ENCODE results near the gene GNPNAT1. TPM values are rescaled to one million over a fixed set of nuclear protein-coding genes. Genes with fewer than 3 reads are reported as not detected.
A peak's percentile ranks its signal among the peaks of the same experiment; 100 is the strongest.

GNPNAT1 gene
- polyA plus RNA-seq, 1 of the 3 experiments (the other 2 are of a cell fraction) = 15.2 TPM

DNA sequence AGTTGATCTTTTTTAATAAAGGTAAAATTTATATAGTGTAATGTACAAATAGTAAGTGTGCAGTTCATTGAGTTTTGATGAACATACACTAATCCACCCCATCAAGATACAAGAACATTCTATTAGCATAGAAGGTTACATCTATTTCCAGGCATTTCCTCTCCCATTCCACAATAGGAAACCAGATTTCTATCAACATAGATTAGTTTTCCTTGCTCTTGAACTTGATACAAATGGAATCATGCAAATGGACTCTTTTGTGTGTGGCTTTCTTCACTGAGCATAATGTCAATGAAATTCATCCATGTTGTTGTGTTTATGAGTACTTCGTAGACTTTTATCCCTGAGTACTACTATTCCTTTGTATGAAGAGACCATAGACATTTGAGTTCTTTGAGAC lies 50.7 kb downstream of the GNPNAT1 start:
- H3K9me3 ChIP-seq = no peaks in the 10 kb centered on the region
- DNase-seq = no peak
- H3K9ac ChIP-seq = no peak overlapping the region
- 97% methylated on average over 1 of the region's 1 CpG for WGBS (ENCODE audit: low lambda C conversion rate)
- no peak overlapping the region for H3K27ac ChIP-seq (ENCODE audit: low read depth in 2 of 2, low read length in 1 of 2)
- no peak overlapping the region for H2AFZ ChIP-seq (ENCODE audit: low read depth)
- H3F3A ChIP-seq (replicated peaks; ENCODE audit: insufficient read depth) = peaks cover 5% of the 10 kb centered on the region
- TF ChIP-seq FOXM1 (IDR thresholded peaks at IDR 0.05; ENCODE audit: low read depth) (no peak), ELF1 (IDR thresholded peaks at IDR 0.05) (no peak), TEAD4 (IDR thresholded peaks at IDR 0.05; ENCODE audit: borderline replicate concordance, insufficient read depth) (no peak), SIN3A (IDR thresholded peaks at IDR 0.05; ENCODE audit: borderline replicate concordance, low read depth, low read length) (no peak), JUND (IDR thresholded peaks at IDR 0.05) (no peak), GABPA (IDR thresholded peaks at IDR 0.05; ENCODE audit: low read depth) (no peak), NRF1 (IDR thresholded peaks at IDR 0.05; ENCODE audit: low read depth, low read length) (no peak)
- TF ChIP-seq, protein P1, sequence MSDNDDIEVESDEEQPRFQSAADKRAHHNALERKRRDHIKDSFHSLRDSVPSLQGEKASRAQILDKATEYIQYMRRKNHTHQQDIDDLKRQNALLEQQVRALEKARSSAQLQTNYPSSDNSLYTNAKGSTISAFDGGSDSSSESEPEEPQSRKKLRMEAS (IDR thresholded peaks at IDR 0.05; ENCODE audit: low read depth) = no peak
- TF ChIP-seq, protein P2, sequence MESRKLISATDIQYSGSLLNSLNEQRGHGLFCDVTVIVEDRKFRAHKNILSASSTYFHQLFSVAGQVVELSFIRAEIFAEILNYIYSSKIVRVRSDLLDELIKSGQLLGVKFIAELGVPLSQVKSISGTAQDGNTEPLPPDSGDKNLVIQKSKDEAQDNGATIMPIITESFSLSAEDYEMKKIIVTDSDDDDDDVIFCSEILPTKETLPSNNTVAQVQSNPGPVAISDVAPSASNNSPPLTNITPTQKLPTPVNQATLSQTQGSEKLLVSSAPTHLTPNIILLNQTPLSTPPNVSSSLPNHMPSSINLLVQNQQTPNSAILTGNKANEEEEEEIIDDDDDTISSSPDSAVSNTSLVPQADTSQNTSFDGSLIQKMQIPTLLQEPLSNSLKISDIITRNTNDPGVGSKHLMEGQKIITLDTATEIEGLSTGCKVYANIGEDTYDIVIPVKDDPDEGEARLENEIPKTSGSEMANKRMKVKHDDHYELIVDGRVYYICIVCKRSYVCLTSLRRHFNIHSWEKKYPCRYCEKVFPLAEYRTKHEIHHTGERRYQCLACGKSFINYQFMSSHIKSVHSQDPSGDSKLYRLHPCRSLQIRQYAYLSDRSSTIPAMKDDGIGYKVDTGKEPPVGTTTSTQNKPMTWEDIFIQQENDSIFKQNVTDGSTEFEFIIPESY (IDR thresholded peaks at IDR 0.05; ENCODE audit: borderline replicate concordance, low read depth) = no peak
- TF ChIP-seq, protein P3, sequence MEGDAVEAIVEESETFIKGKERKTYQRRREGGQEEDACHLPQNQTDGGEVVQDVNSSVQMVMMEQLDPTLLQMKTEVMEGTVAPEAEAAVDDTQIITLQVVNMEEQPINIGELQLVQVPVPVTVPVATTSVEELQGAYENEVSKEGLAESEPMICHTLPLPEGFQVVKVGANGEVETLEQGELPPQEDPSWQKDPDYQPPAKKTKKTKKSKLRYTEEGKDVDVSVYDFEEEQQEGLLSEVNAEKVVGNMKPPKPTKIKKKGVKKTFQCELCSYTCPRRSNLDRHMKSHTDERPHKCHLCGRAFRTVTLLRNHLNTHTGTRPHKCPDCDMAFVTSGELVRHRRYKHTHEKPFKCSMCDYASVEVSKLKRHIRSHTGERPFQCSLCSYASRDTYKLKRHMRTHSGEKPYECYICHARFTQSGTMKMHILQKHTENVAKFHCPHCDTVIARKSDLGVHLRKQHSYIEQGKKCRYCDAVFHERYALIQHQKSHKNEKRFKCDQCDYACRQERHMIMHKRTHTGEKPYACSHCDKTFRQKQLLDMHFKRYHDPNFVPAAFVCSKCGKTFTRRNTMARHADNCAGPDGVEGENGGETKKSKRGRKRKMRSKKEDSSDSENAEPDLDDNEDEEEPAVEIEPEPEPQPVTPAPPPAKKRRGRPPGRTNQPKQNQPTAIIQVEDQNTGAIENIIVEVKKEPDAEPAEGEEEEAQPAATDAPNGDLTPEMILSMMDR (IDR thresholded peaks at IDR 0.05) = no peak
- TF ChIP-seq, protein P4, sequence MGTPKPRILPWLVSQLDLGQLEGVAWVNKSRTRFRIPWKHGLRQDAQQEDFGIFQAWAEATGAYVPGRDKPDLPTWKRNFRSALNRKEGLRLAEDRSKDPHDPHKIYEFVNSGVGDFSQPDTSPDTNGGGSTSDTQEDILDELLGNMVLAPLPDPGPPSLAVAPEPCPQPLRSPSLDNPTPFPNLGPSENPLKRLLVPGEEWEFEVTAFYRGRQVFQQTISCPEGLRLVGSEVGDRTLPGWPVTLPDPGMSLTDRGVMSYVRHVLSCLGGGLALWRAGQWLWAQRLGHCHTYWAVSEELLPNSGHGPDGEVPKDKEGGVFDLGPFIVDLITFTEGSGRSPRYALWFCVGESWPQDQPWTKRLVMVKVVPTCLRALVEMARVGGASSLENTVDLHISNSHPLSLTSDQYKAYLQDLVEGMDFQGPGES (IDR thresholded peaks at IDR 0.05; ENCODE audit: low read depth, low read length) = no peak
- CTCF ChIA-PET = no interaction called here
- H3K27me3 ChIP-seq (ENCODE audit: insufficient read depth) = no peaks in the 10 kb centered on the region
- POLR2A ChIA-PET = no interaction called here
- H3K4me2 ChIP-seq = no peak overlapping the region
- H3K79me2 ChIP-seq (ENCODE audit: insufficient read depth) = peaks cover 71% of the 10 kb centered on the region
- no peaks in the 10 kb centered on the region for H4K20me1 ChIP-seq (ENCODE audit: insufficient read depth)
- no peak overlapping the region for H3K4me3 ChIP-seq (ENCODE audit: low read depth in 2 of 2, low read length in 1 of 2)
- H3K4me1 ChIP-seq (ENCODE audit: control insufficient read depth in 1 of 2, insufficient read depth in 2 of 2, low read depth in 1 of 2, low read length in 1 of 2) = peaks cover 0 to 11% of the 10 kb centered on the region in 2 experiments; a peak in 1 of 4 replicates
- no peaks in the 10 kb centered on the region for H3K36me3 ChIP-seq (replicated peaks in 1 of 2; ENCODE audit: control insufficient read depth in 1 of 2, insufficient read depth in 2 of 2, low read length in 1 of 2)
- H3K9me2 ChIP-seq = no peaks in the 10 kb centered on the region

DNA sequence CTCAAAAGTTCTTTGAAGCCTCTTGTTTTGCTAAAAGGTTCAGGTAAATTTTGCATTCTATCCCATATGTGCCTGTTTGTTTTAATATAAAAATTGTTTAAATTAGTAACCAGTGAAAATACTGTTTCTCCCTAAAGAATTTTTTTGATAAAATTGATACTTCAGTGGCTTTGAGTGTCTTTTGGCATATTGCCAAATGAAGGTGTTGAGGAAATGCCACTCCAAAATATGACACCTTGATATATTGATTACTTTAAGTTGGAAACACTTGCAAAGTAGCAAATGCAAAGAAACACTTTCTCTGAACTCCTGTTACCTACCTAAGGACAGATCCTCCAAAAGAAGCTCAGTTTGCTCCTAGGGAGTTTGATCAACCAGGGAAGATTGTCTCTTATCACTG lies 53.0 kb downstream of the GNPNAT1 start:
- H3K4me2 ChIP-seq = no peak overlapping the region
- DNase-seq = no peak
- no peaks in the 10 kb centered on the region for H3K27me3 ChIP-seq (ENCODE audit: insufficient read depth)
- peaks cover 0 to 4% of the 10 kb centered on the region in 2 experiments for H3K36me3 ChIP-seq (replicated peaks in 1 of 2; ENCODE audit: control insufficient read depth in 1 of 2, insufficient read depth in 2 of 2, low read length in 1 of 2)
- no peaks in the 10 kb centered on the region for H4K20me1 ChIP-seq (ENCODE audit: insufficient read depth)
- POLR2A ChIA-PET = no interaction called here
- H3K4me3 ChIP-seq (ENCODE audit: low read depth in 2 of 2, low read length in 1 of 2) = no peak overlapping the region
- H3F3A ChIP-seq (replicated peaks; ENCODE audit: insufficient read depth) = peaks cover 5% of the 10 kb centered on the region
- no peaks in the 10 kb centered on the region for H3K9me2 ChIP-seq
- TF ChIP-seq RAD21 (IDR thresholded peaks at IDR 0.05; ENCODE audit: low read length) (no peak), NFIC (IDR thresholded peaks at IDR 0.05; ENCODE audit: borderline replicate concordance) (0 out of 2 replicates have a peak, but pooled peaks have one; percentile 38)
- no peaks in the 10 kb centered on the region for H3K9me3 ChIP-seq
- CTCF ChIA-PET = no interaction called here
- H2AFZ ChIP-seq (ENCODE audit: low read depth) = no peak overlapping the region
- H3K79me2 ChIP-seq (ENCODE audit: insufficient read depth) = peaks cover 65% of the 10 kb centered on the region
- peaks cover 0 to 11% of the 10 kb centered on the region in 2 experiments; a peak in 1 of 4 replicates for H3K4me1 ChIP-seq (ENCODE audit: control insufficient read depth in 1 of 2, insufficient read depth in 2 of 2, low read depth in 1 of 2, low read length in 1 of 2)
- H3K9ac ChIP-seq = no peak overlapping the region
- H3K27ac ChIP-seq (ENCODE audit: low read depth in 2 of 2, low read length in 1 of 2) = no peak overlapping the region

Data from SK-N-SH (cell line).